Measurements from ENCODE around the gene C6orf58.
"Not testable (repeated sequence)": the region's sequence is repeated elsewhere in the genome, so short reads cannot be mapped to it uniquely, and the experiment has no call there.

Gene C6orf58

GRCh38 chr6:127589135-127589534 is 12.2 kb downstream of the C6orf58 start:
- no peak for DNase-seq (ENCODE audit: extremely low read depth in 1 of 2, low read depth in 1 of 2)

DNA sequence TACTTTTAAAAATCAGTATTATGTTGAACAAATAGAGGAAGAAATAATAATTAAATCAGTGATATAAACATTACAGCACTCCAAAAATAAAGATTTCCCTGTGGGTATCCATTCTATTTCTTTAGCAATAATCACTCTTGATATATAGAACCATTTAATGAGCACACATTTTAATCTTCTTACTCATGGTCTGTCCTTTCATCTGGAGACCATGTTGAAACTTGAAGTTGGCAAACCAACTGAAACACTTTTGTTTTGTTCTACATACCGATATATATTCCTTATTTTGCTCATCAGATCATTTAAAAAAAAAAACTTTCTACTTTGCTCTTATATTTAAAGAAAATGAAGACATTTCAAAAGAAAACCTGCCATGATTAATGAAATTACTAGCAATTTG is 13.4 kb downstream of the C6orf58 start:
- DNase-seq (ENCODE audit: extremely low read depth in 1 of 2, low read depth in 1 of 2), result no peak

DNA sequence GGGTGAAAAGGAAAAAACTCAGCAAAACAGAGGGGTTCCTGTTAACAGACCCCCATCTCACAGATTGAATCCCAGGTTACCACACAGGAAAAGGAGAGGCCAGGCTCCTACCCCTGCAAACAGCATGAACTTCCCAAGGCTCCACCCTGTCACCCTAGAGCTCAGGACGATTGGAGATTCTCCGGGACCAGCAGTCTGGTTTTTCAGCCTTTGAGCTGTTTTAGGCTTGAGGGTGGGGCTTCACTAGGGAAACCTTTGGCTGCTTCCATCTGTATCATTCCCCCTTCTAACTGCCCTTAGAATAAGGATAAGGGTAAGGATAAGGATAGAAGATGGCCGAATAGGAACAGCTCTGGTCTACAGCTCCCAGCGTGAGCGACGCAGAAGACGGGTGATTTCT is 16.0 kb downstream of the C6orf58 start:
- DNase-seq (ENCODE audit: extremely low read depth in 1 of 2, low read depth in 1 of 2), result no peak

DNA sequence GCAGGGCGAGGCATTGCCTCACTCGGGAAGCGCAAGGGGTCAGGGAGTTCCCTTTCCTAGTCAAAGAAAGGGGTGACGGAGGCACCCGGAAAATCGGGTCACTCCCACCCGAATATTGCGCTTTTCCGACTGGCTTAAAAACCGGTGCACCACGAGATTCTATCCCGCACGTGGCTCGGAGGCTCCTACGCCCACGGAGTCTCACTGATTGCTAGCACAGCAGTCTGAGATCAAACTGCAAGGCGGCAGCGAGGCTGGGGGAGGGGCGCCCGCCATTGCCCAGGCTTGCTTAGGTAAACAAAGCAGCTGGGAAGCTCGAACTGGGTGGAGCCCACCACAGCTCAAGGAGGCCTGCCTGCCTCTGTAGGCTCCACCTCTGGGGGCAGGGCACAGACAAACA is 16.5 kb downstream of the C6orf58 start:
- DNase-seq (ENCODE audit: extremely low read depth in 1 of 2, low read depth in 1 of 2), result not testable (repeated sequence)

DNA sequence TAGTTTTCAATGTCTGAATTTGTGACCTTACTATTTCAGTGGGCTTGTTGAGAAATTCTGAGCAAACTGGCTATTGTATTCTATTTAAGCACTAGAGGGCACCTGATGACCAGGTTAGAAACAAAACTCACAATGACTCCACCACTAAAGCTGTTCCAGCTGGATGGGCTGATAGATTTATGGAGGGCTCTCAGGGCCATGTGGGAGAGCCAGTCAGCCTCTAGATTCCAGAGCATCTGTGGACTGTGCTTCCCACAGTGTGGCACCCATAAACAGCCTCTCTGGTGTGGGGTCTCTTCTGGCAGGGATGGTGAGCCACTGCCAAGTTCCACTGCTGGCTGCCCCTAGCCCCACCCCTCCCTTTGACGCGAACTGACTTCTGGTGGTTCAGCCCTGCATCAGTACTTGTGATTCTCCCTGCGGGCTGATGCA is 29.2 kb downstream of the C6orf58 start:
- DNase-seq (ENCODE audit: extremely low read depth in 1 of 2, low read depth in 1 of 2), result no peak

DNA sequence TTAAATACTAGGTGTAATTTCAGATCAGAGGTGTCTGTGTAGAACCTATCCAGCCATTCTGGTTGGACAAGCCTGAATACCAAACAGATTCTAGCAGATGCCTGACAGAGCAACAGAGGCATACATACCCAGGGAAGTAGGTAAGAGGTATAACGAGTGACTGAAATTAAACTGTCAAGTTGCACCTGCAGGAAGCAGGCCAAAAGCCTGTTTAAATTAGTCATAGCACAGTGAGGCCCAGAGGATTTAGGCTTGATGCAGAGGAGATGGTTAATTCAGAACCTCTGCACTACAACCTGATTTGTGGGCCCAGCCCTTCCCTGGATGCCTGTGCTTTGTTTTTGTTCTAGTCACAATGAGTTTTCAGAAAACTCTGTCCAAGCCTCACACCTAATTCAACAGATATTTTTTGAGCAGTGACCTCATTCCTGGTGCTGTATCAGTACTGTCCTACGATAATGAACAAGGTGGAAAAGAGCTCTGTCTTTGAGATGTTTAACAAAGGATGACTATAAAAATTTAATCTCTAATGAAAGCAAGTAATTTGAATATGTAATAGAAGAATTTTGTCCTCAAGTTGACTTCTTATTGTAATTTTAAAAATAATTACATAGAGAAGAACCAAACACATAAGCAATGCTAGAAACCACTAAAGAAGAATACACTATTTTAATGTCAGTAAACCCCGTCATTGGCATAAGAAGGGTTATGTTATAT is 31.7 kb downstream of the C6orf58 start:
- no peak for DNase-seq (ENCODE audit: extremely low read depth in 1 of 2, low read depth in 1 of 2)

DNA sequence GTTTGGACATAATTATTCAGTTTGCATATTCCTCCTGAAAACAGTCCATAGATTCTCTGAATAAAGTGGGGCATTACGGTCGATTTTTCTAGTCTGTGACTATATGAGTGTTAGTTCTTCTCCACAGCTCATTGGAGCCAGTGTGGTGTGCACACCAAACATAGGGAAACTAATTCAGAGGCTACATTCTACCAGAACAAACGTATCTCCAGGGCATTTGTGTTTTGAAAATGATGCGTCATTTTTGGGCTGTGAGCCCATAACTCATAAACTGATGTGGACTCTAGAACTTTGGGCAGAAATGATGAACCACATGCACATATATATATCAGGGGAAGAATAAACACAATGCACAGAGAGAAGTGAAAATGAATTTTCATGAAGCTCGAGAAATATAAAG is 41.8 kb downstream of the C6orf58 start:
- DNase-seq (ENCODE audit: extremely low read depth in 1 of 2, low read depth in 1 of 2), result no peak

GRCh38 chr6:127630800-127631199 is 53.8 kb downstream of the C6orf58 start:
- no peak for DNase-seq (ENCODE audit: extremely low read depth in 1 of 2, low read depth in 1 of 2)

GRCh38 chr6:127634178-127634577 is 57.2 kb downstream of the C6orf58 start:
- DNase-seq (ENCODE audit: extremely low read depth in 1 of 2, low read depth in 1 of 2), result no peak

- DNase-seq (ENCODE audit: extremely low read depth in 1 of 2, low read depth in 1 of 2), result no peak
Measured at GRCh38 chr6:127635091-127635490, 58.1 kb downstream of the C6orf58 start.

DNA sequence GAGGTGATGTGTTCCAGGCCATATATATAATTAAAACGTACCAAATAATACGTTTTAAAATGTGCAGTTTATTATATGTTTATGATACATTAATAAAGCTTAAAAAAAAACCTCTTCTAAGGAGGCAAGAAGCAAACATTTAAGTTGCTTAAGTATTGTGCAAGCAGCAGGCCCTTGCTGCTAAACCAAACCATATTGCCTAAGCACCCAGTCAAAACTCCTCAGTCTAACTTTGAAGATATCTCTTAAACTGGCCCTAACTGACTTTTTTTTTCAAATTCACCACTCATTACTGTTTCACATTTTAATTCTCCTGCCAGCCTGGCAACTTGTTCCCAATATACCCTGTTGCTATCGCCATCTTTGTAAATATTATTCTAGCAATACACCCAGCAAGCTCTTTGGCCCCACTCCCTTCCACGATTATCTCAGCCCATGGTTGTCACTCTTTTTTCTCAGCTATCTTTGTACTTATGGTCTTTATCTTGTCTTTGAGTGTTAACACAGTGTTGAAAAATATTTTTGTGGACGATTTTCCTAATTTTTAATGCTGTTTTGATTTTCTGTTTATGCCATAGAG is 60.9 kb downstream of the C6orf58 start:
- no peak for DNase-seq (ENCODE audit: extremely low read depth in 1 of 2, low read depth in 1 of 2)
